MCF 10A (cell line): ENCODE data around the gene LDHAL6A. TPM values are rescaled to one million over a fixed set of nuclear protein-coding genes. Genes with fewer than 3 reads are reported as not detected.

Experiments
- BruUV-seq: library from RNA; stranded (reverse); fragments of 400-500 nt; replicated peaks from 2 replicates; lab custom pipeline; 2021; lab: Mats Ljungman, UMichigan
- CTCF ChIA-PET: fragments of 300-600 bp; sonication (Branson Sonifier 250); formaldehyde crosslinking; extraction: SDS; loops from one replicate; lab custom pipeline; 2021; ENCODE audit warnings: antibody characterized with exemption, inconsistent platforms; lab: Yijun Ruan, JAX
- POLR2A ChIA-PET: fragments of 300-600, 350-650 bp; sonication (Branson Sonifier 250); formaldehyde crosslinking; extraction: SDS; loops from one replicate; lab custom pipeline; 2020; ENCODE audit warnings: antibody characterized with exemption, inconsistent platforms; lab: Yijun Ruan, JAX
- DNase-seq: peaks from one replicate; pipeline ENCODE4 v3.0.0-alpha.2; 2018; ENCODE audit not compliant: unreplicated experiment
- H3K27ac Mint-ChIP-seq: one replicate; pipeline ENCODE4 v1.8.0; 2022; ENCODE audit warnings: mild to moderate bottlenecking, low read depth, mixed read lengths; ENCODE audit not compliant: unreplicated experiment
- H3K27me3 Mint-ChIP-seq: one replicate; pipeline ENCODE4 v1.8.0; 2022; ENCODE audit warnings: mixed read lengths; ENCODE audit not compliant: insufficient read depth, unreplicated experiment
- H3K36me3 Mint-ChIP-seq: one replicate; pipeline ENCODE4 v1.8.0; 2022; ENCODE audit warnings: mild to moderate bottlenecking, moderate library complexity, mixed read lengths; ENCODE audit not compliant: insufficient read depth, unreplicated experiment
- H3K4me1 Mint-ChIP-seq: one replicate; pipeline ENCODE4 v1.8.0; 2022; ENCODE audit warnings: mixed read lengths; ENCODE audit not compliant: insufficient read depth, unreplicated experiment
- H3K4me3 Mint-ChIP-seq: one replicate; pipeline ENCODE4 v1.8.0; 2022; ENCODE audit warnings: mild to moderate bottlenecking, moderate library complexity, mixed read lengths; ENCODE audit not compliant: unreplicated experiment
- H3K9me3 Mint-ChIP-seq: one replicate; pipeline ENCODE4 v1.8.0; 2022; ENCODE audit warnings: mixed read lengths; ENCODE audit not compliant: unreplicated experiment
- CTCF ChIP-seq: fragments of 200-600 bp; IDR thresholded peaks from one replicate; pipeline ENCODE4 v1.8.0; 2022; ENCODE audit warnings: antibody characterized with exemption, mild to moderate bottlenecking; ENCODE audit not compliant: unreplicated experiment
- intact Hi-C: fragments of 100-400 bp; cut with micrococcal nuclease; formaldehyde crosslinking; loops from 2 replicates; pipeline ENCODE4 v1.14.1; 2022
- total RNA-seq: library from RNA; stranded (reverse); gene quantifications from 2 replicates; pipeline ENCODE4 v1.2.3, GENCODE V29; 2022

Gene LDHAL6A
- total RNA-seq, 1 experiment from 2014 or later = not detected

- H3K36me3 Mint-ChIP-seq = peaks cover 89% of the 10 kb centered on the region
- POLR2A ChIA-PET = interaction anchor here (1.0 kb wide), 1 partner anchor 15 kb away, joined by 4 read pairs; no protein-coding TSS in a partner anchor
Observed at GRCh38 chr11:18479063-18479462, 23.4 kb downstream of the LDHAL6A start.

GRCh38 chr11:18485913-18486528, 30.4 kb downstream of the LDHAL6A start:
- BruUV-seq = no TSS peak
- intact Hi-C loops = no loop called here

More at GRCh38 chr11:18479063-18479462, 23.4 kb downstream of the LDHAL6A start:
- Mint-ChIP-seq H3K9me3 (no peaks in the 10 kb centered on the region), H3K27ac (no peak overlapping the region), H3K4me1 (no peaks in the 10 kb centered on the region), H3K4me3 (no peak overlapping the region), H3K27me3 (no peaks in the 10 kb centered on the region)
- CTCF ChIA-PET = interaction anchor here (0.6 to 0.7 kb wide), 4 partner anchors 19 to 473 kb away, joined by 3 to 5 read pairs (median 4); no protein-coding TSS in a partner anchor
- no peak for DNase-seq
- no peak for TF ChIP-seq CTCF
- BruUV-seq = no TSS peak
- intact Hi-C loops = no loop called here

GRCh38 chr11:18490319-18490718, 34.7 kb downstream of the LDHAL6A start:
- Mint-ChIP-seq H3K4me3 (no peak overlapping the region), H3K36me3 (peaks cover 60% of the 10 kb centered on the region), H3K27me3 (no peaks in the 10 kb centered on the region), H3K9me3 (no peaks in the 10 kb centered on the region), H3K27ac (no peak overlapping the region), H3K4me1 (no peaks in the 10 kb centered on the region)
- intact Hi-C loops = loop anchor here (10.0 kb wide), 1 partner anchor 246 kb away; the partner anchor contains the start of gene SAA2
- no TSS peak for BruUV-seq
- ChIA-PET POLR2A (interaction anchor here (1.1 kb wide), 1 partner anchor 36 kb away, joined by 4 read pairs; the partner anchor contains the start of gene TSG101), CTCF (no interaction called here)
- no peak for DNase-seq
- TF ChIP-seq CTCF = no peak

More at GRCh38 chr11:18485913-18486528, 30.4 kb downstream of the LDHAL6A start:
- H3K9me3 Mint-ChIP-seq = no peaks in the 10 kb centered on the region
- no peak overlapping the region for H3K27ac Mint-ChIP-seq
- no peak for DNase-seq
- no peak overlapping the region for H3K4me3 Mint-ChIP-seq
- CTCF ChIA-PET = no interaction called here
- TF ChIP-seq CTCF = no peak
- H3K27me3 Mint-ChIP-seq = no peaks in the 10 kb centered on the region
- H3K4me1 Mint-ChIP-seq = no peaks in the 10 kb centered on the region
- POLR2A ChIA-PET = no interaction called here
- peaks cover 73% of the 10 kb centered on the region for H3K36me3 Mint-ChIP-seq

- no TSS peak for BruUV-seq
- no peak for TF ChIP-seq CTCF
- Mint-ChIP-seq H3K27ac (no peak overlapping the region), H3K4me3 (no peak overlapping the region), H3K36me3 (peaks cover 64% of the 10 kb centered on the region), H3K4me1 (no peaks in the 10 kb centered on the region), H3K27me3 (no peaks in the 10 kb centered on the region), H3K9me3 (no peaks in the 10 kb centered on the region)
- ChIA-PET CTCF (interaction anchor here (0.6 to 1.0 kb wide), 2 partner anchors 159 to 274 kb away, joined by 3 to 4 read pairs; no protein-coding TSS in a partner anchor), POLR2A (no interaction called here)
- intact Hi-C loops = loop anchor here (10.0 kb wide), 1 partner anchor 246 kb away; the partner anchor contains the start of gene SAA2
- DNase-seq = no peak
Observed at GRCh38 chr11:18490736-18491485, 35.3 kb downstream of the LDHAL6A start.
